Lower leg skin (tissue), 3 donors: ENCODE measurements around the gene C1orf21.

Experiments used
- CTCF ChIP-seq, 3 donors: fragments of 450-650 bp; IDR thresholded peaks; one replicate each; pipeline ENCODE4 v1.5.1; 2016; ENCODE audit warnings: antibody characterized with exemption in 3 of 3, mild to moderate bottlenecking in 3 of 3, moderate library complexity in 2 of 3
- POLR2A ChIP-seq, 2 donors: fragments of 450-650 bp; IDR thresholded peaks; one replicate each; pipeline ENCODE4 v1.6.1; 2016 to 2017; ENCODE audit warnings: antibody characterized with exemption in 2 of 2, mild to moderate bottlenecking in 1 of 2, moderate library complexity in 1 of 2

GRCh38 chr1:184358256-184358655 lies 28.6 kb upstream of the C1orf21 start:
- no peak for TF ChIP-seq CTCF (IDR thresholded peaks at IDR 0.05)
- TF ChIP-seq POLR2A (IDR thresholded peaks at IDR 0.05) = no peak
